H9 (cell line): ENCODE results near the gene TFG. TPM values are rescaled to one million over a fixed set of nuclear protein-coding genes. Genes with fewer than 3 reads are reported as not detected.

Source experiments
- DNase-seq: peaks from one replicate; pipeline ENCODE4 v3.0.0-alpha.2; 2017
- H2AFZ ChIP-seq: one replicate; pipeline ENCODE4 v1.6.1; 2013; ENCODE audit warnings: mild to moderate bottlenecking, low read length, control low read depth, moderate library complexity
- H2AK5ac ChIP-seq: 2 replicates; pipeline ENCODE4 v1.6.1; 2013; ENCODE audit warnings: low read length, control low read depth, mixed read lengths; ENCODE audit not compliant: insufficient read length
- H2BK120ac ChIP-seq: one replicate; pipeline ENCODE4 v1.6.1; 2013; ENCODE audit warnings: low read depth, mild to moderate bottlenecking, low read length, control low read depth, inconsistent platforms; ENCODE audit not compliant: poor library complexity, severe bottlenecking
- H2BK12ac ChIP-seq: 2 replicates; pipeline ENCODE4 v1.6.1; 2013; ENCODE audit warnings: low read length, control low read depth, mixed read lengths, low read depth; ENCODE audit not compliant: insufficient read length
- H2BK15ac ChIP-seq: 2 replicates; pipeline ENCODE4 v1.6.1; 2013; ENCODE audit warnings: low read depth, low read length, control low read depth
- H2BK20ac ChIP-seq: one replicate; pipeline ENCODE4 v1.6.1; 2013; ENCODE audit warnings: low read depth, mild to moderate bottlenecking, low read length, control low read depth, inconsistent platforms; ENCODE audit not compliant: poor library complexity, severe bottlenecking
- H2BK5ac ChIP-seq: 2 replicates; pipeline ENCODE4 v1.6.1; 2013; ENCODE audit warnings: low read length, control low read depth, mixed read lengths; ENCODE audit not compliant: insufficient read length
- H3K14ac ChIP-seq: 2 replicates; pipeline ENCODE4 v1.6.1; 2013; ENCODE audit warnings: low read length, control low read depth; ENCODE audit not compliant: insufficient read depth
- H3K18ac ChIP-seq: 2 replicates; pipeline ENCODE4 v1.6.1; 2013; ENCODE audit warnings: low read depth, mild to moderate bottlenecking, mixed read lengths, low read length, control low read depth; ENCODE audit not compliant: insufficient read length
- H3K23ac ChIP-seq: 2 replicates; pipeline ENCODE4 v1.6.1; 2013; ENCODE audit warnings: low read length, control low read depth, mixed read lengths, low read depth; ENCODE audit not compliant: insufficient read length
- H3K23me2 ChIP-seq: 2 replicates; pipeline ENCODE4 v1.6.1; 2013; ENCODE audit warnings: low read depth, mild to moderate bottlenecking, mixed read lengths, low read length, control low read depth; ENCODE audit not compliant: insufficient read length, poor library complexity, severe bottlenecking
- H3K27ac ChIP-seq: 2 replicates; pipeline ENCODE4 v1.5.1; 2013; ENCODE audit warnings: low read length, control low read depth, mixed read lengths, low read depth; ENCODE audit not compliant: insufficient read length
- H3K27me3 ChIP-seq: 2 replicates; pipeline ENCODE4 v1.6.1; 2013; ENCODE audit warnings: low read length, control low read depth, inconsistent platforms; ENCODE audit not compliant: insufficient read depth
- H3K4ac ChIP-seq: 2 replicates; pipeline ENCODE4 v1.6.1; 2013; ENCODE audit warnings: low read depth, mild to moderate bottlenecking, control low read depth, inconsistent platforms, low read length, moderate library complexity
- H3K4me1 ChIP-seq: 2 replicates; pipeline ENCODE4 v1.6.1; 2013; ENCODE audit warnings: low read length, control low read depth, inconsistent platforms; ENCODE audit not compliant: insufficient read depth
- H3K4me2 ChIP-seq: 2 replicates; pipeline ENCODE4 v1.6.1; 2013; ENCODE audit warnings: low read length, control low read depth, mixed read lengths; ENCODE audit not compliant: insufficient read length, insufficient read depth
- H3K56ac ChIP-seq: 2 replicates; pipeline ENCODE4 v1.6.1; 2013; ENCODE audit warnings: low read depth, mild to moderate bottlenecking, mixed read lengths, low read length, control low read depth; ENCODE audit not compliant: insufficient read length
- H3K79me1 ChIP-seq: 2 replicates; pipeline ENCODE4 v1.6.1; 2013; ENCODE audit warnings: low read depth, mild to moderate bottlenecking, moderate library complexity, low read length, control low read depth, inconsistent platforms; ENCODE audit not compliant: insufficient read depth, poor library complexity, severe bottlenecking
- H3K79me2 ChIP-seq: 2 replicates; pipeline ENCODE4 v1.6.1; 2013; ENCODE audit warnings: low read length, control low read depth, inconsistent platforms; ENCODE audit not compliant: insufficient read depth
- H3K9ac ChIP-seq: 2 replicates; pipeline ENCODE4 v1.6.1; 2013; ENCODE audit warnings: low read length, control low read depth, mixed read lengths; ENCODE audit not compliant: insufficient read length; ENCODE audit errors: extremely low read depth
- H3K9me3 ChIP-seq: one replicate; pipeline ENCODE4 v1.6.1; 2013; ENCODE audit warnings: low read depth, low read length, inconsistent platforms; ENCODE audit not compliant: control insufficient read depth
- H3T11ph ChIP-seq: one replicate; pipeline ENCODE4 v1.6.1; 2013; ENCODE audit warnings: mild to moderate bottlenecking, low read length, control low read depth, inconsistent platforms
- H4K20me1 ChIP-seq: one replicate; pipeline ENCODE4 v1.6.1; 2013; ENCODE audit not compliant: control insufficient read depth, insufficient read length, insufficient read depth
- H4K5ac ChIP-seq: 2 replicates; pipeline ENCODE4 v1.6.1; 2013; ENCODE audit warnings: low read depth, mild to moderate bottlenecking, mixed read lengths, low read length, control low read depth; ENCODE audit not compliant: insufficient read length
- H4K8ac ChIP-seq: replicated peaks from 2 replicates; pipeline ENCODE4 v1.6.1; 2013; ENCODE audit warnings: low read length, control low read depth, mixed read lengths, low read depth; ENCODE audit not compliant: insufficient read length
- H4K91ac ChIP-seq: 2 replicates; pipeline ENCODE4 v1.6.1; 2013; ENCODE audit warnings: low read depth, mild to moderate bottlenecking, moderate library complexity, mixed read lengths, low read length, control low read depth; ENCODE audit not compliant: insufficient read length
- H3K27ac Mint-ChIP-seq, 3 experiments: 2 replicates in 2 of 3; 3 replicates in 1 of 3; pipeline ENCODE4 v1.8.0; 2020 to 2021; ENCODE audit warnings: mixed read lengths in 3 of 3, mild to moderate bottlenecking in 1 of 3, moderate library complexity in 1 of 3
- H3K27me3 Mint-ChIP-seq: 2 replicates; pipeline ENCODE4 v1.8.0; 2021; ENCODE audit warnings: low read depth, mild to moderate bottlenecking, moderate library complexity, mixed read lengths
- H3K36me3 Mint-ChIP-seq, 3 experiments: 2 replicates in 2 of 3; 3 replicates in 1 of 3; pipeline ENCODE4 v1.8.0; 2020 to 2021; ENCODE audit warnings: low read depth in 3 of 3, mixed read lengths in 3 of 3; ENCODE audit not compliant: insufficient read depth in 1 of 3
- H3K4me1 Mint-ChIP-seq, 2 experiments: 2 replicates each; pipeline ENCODE4 v1.8.0; 2020; ENCODE audit warnings: mixed read lengths in 2 of 2
- H3K4me3 Mint-ChIP-seq, 2 experiments: 2 replicates in 1 of 2; 3 replicates in 1 of 2; pipeline ENCODE4 v1.8.0; 2020 to 2021; ENCODE audit warnings: mild to moderate bottlenecking in 2 of 2, mixed read lengths in 2 of 2, moderate library complexity in 1 of 2
- H3K9me3 Mint-ChIP-seq, 2 experiments: 2 replicates in 1 of 2; 3 replicates in 1 of 2; pipeline ENCODE4 v1.8.0; 2020; ENCODE audit warnings: mild to moderate bottlenecking in 2 of 2, mixed read lengths in 2 of 2, moderate library complexity in 1 of 2
- CTCF ChIP-seq: fragments of 200-600 bp; sonication (generic); conservative IDR thresholded peaks from 3 replicates; pipeline ENCODE4 v1.8.0; 2021; ENCODE audit warnings: antibody characterized with exemption, mild to moderate bottlenecking
- total RNA-seq: library from RNA; stranded (reverse); gene quantifications from 2 replicates; pipeline ENCODE4 v1.2.1, GENCODE V29; 2021

Gene TFG
- total RNA-seq, 1 experiment from 2014 or later = 80.7 TPM

- Histone ChIP-seq H3K79me1 (no peaks in the 10 kb centered on the region), H3K56ac (no peak overlapping the region), H3T11ph (no peak overlapping the region), H3K9me3 (no peaks in the 10 kb centered on the region), H2AK5ac (no peak overlapping the region), H2BK20ac (no peak overlapping the region), H3K27me3 (no peaks in the 10 kb centered on the region), H4K8ac (no peak overlapping the region), H3K4me2 (no peak overlapping the region), H2BK12ac (no peak overlapping the region), H3K79me2 (no peaks in the 10 kb centered on the region), H3K14ac (no peak overlapping the region), H3K4me1 (no peaks in the 10 kb centered on the region), H3K4ac (no peak overlapping the region), H2AFZ (no peak overlapping the region), H4K91ac (no peak overlapping the region), H3K18ac (no peak overlapping the region), H3K27ac (no peak overlapping the region), H3K23me2 (no peaks in the 10 kb centered on the region), H3K9ac (no peak overlapping the region), H2BK5ac (no peak overlapping the region), H3K23ac (no peak overlapping the region), H4K5ac (no peak overlapping the region), H2BK15ac (no peak overlapping the region), H2BK120ac (no peak overlapping the region), H4K20me1 (no peaks in the 10 kb centered on the region)
- H3K27ac Mint-ChIP-seq = no peak overlapping the region
- H3K9me3 Mint-ChIP-seq = peaks cover 0 to 3% of the 10 kb centered on the region in 2 experiments; a peak in 1 of 5 replicates
- H3K27me3 Mint-ChIP-seq = peaks cover 35% of the 10 kb centered on the region
- H3K4me1 Mint-ChIP-seq = no peaks in the 10 kb centered on the region
- H3K4me3 Mint-ChIP-seq = no peak overlapping the region
- no peak for DNase-seq
- TF ChIP-seq CTCF = no peak
- peaks cover 0 to 5% (median 0%) of the 10 kb centered on the region in 3 experiments; a peak in 2 of 7 replicates for H3K36me3 Mint-ChIP-seq
Measured at GRCh38 chr3:100693225-100693624, 16.1 kb upstream of the TFG start.
